ENCODE data around the gene ATP1A3.

ATP1A3 gene

GRCh38 chr19:41927497-41928192 lies 66.4 kb downstream of the ATP1A3 start:
- no peak for FAIRE-seq

GRCh38 chr19:41926763-41927496 lies 67.1 kb downstream of the ATP1A3 start:
- FAIRE-seq: no peak

- FAIRE-seq: no peak
Measured at GRCh38 chr19:41926028-41926762, 67.8 kb downstream of the ATP1A3 start.

- no peak for FAIRE-seq
Measured at GRCh38 chr19:41925208-41926003, 68.6 kb downstream of the ATP1A3 start.

- no peak for FAIRE-seq
Measured at GRCh38 chr19:41924151-41925145, 69.6 kb downstream of the ATP1A3 start.

DNA sequence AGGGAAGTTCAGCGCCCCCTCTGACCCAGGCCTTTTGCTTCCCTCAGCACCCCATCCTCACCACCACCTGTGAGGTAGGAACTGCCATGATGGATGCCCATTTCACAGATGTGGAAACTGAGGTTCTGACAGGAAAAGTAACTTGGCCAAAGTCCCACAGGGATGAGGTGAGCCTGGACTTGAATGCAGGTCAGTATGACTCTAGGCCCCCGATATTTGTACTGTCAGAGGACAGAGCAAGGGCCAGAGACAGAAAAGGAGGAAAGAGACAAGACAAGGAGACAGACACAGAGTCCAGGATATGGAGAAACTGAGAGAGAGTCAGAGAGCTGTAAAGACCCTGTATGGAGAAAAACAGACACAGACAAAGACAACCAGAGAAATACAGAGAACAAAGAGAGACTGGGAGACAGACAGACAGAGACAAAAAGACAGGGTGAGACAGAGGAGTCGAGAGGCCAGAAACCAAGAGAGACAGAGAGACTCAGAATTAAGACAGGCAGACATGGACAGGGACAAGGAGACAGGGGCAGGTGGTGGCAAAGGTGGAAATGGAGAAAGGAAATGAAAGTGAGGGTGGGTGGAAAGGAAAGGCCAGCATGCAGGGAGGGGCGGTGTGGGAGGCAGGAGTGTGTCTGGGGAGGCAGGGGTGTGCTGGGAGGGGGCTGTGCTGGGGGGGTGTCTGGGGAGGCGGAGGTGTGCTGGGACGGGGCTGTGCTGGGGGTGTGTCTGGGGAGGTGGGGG lies 70.8 kb downstream of the ATP1A3 start:
- FAIRE-seq: no peak

- FAIRE-seq: no peak
Measured at GRCh38 chr19:41922585-41922984, 71.4 kb downstream of the ATP1A3 start.

- FAIRE-seq: no peak
Measured at GRCh38 chr19:41921577-41922576, 72.2 kb downstream of the ATP1A3 start.

DNA sequence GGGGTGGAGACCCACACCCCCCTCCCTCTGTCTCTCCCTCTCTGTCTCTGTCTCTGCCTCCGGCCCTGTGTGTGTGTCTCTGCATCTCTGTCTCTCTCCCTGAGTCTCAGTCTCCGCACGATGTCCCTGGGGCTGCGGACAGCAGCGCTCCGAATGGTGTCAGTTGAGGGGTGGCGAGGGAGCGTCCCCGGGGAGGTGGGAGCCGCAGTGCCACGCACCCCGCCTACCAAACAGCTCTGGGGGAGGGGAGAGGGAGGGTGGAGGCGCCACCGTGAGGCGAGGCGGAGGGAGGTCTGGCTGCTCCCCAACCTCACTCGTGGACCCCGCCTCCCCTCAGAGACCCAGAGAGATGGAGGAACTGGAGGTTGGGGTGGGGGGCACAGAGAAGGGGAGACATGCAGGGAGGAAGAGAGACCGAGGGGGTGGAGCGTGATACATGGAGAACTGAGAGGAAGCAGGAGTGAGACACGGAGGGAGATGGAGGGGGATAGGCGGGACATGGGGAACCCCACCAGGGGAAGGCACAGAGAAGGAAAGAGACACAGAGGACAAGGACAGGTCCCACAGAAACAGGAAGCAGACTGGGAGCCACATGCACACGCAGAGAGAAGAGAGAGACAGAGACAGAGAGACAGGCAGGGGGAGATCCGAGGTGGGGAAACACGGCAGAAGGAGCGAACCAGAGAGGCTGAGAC lies 73.0 kb downstream of the ATP1A3 start:
- FAIRE-seq: no peak

GRCh38 chr19:41919948-41920712 lies 73.9 kb downstream of the ATP1A3 start:
- no peak for FAIRE-seq

DNA sequence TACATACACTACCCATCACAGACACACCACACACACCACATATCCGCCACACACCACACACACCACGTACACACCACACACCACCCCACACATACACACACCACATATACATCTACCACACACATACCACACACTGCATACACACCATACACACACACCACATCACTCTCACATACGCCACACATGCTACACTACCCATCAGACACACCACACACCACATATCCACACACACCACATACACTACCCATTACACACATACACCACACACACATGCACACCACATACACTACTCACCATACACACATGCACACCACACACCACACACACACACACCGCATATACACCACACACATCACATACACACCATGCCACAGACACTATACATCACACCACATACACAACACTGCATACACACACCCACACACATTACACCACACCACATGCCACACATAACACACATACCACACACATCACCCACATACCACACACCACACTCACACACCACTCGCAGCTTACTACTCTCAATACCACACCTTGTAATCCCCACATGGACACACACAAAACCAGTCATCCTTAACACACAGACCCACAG lies 75.3 kb downstream of the ATP1A3 start:
- no peak for FAIRE-seq

DNA sequence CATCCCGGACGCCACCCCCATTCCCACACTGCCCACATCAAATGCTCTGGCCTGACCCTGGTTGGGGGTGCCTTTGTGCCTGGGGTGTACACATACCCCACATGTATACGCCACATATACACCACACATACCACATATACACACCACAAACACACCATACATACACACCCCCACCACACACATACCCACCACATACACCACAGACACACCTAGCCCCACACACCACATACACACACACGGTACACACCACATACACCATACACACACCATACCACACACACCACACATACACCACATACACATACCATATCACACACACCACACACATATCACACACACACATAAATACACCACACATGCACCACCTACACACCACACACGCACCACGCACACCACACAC lies 75.9 kb downstream of the ATP1A3 start:
- FAIRE-seq: no peak

GRCh38 chr19:41917676-41918075 lies 76.4 kb downstream of the ATP1A3 start:
- no peak for FAIRE-seq

All from colon (tissue), 2 donors.